ENCODE data around the gene COBL. TPM values are rescaled to one million over a fixed set of nuclear protein-coding genes. Genes with fewer than 3 reads are reported as not detected.

COBL gene
- total RNA-seq, 1 donor from 2014 or later: 1.2 TPM

DNA sequence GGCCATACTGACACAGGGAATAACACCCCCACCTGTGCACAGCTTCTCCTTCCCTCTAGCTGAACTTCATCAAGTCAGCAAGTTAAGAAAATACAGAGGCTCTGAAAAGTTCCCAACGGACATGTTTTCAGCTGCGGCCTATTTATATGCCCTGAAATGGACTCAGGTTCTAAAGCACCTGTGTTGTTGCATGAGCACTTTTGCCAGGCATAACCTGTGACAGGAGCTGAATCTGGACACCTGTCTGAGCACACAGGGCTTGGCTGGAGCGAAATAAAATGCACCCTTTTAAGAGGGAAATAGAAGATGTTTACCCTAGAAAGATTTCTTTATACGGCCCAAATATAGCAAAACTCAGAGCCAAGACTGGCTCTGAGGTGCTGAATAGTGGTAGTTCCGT, 46.7 kb downstream of the COBL start:
- Mint-ChIP-seq H3K36me3 (no peaks in the 10 kb centered on the region), H3K4me1 (peaks cover 4% of the 10 kb centered on the region), H3K27me3 (ENCODE audit: low read depth) (peaks cover 2% of the 10 kb centered on the region), H3K27ac (no peak overlapping the region), H3K9me3 (no peaks in the 10 kb centered on the region), H3K4me3 (no peak overlapping the region)
- no peak for TF ChIP-seq CTCF (IDR thresholded peaks at IDR 0.05; ENCODE audit: unreplicated experiment)
- DNase-seq (ENCODE audit: low spot score in 2 of 2, unreplicated experiment in 2 of 2): no peak

DNA sequence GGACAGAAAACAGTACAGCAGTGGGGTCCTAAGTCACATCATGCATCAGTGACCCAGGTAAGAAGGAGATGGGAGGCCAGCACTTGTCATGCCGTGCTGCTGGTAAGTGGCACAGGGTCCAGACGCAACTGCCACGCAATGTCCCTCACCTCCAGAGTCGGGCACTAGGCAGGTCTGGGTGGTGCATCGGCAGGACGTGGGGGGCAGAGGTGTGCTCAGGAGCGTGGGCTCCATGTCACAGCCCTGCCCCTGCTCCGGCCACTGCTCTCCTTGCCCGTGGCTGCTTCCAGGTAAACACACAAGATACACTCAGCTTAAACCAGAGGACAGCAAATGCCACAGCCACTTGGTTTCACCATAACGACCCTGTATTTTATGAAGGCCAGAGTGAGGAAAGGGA, 47.3 kb downstream of the COBL start:
- Mint-ChIP-seq H3K4me1 (peaks cover 4% of the 10 kb centered on the region), H3K9me3 (no peaks in the 10 kb centered on the region), H3K36me3 (no peaks in the 10 kb centered on the region), H3K4me3 (no peak overlapping the region), H3K27ac (no peak overlapping the region), H3K27me3 (ENCODE audit: low read depth) (peaks cover 2% of the 10 kb centered on the region)
- TF ChIP-seq CTCF (IDR thresholded peaks at IDR 0.05; ENCODE audit: unreplicated experiment): no peak
- DNase-seq (ENCODE audit: low spot score in 2 of 2, unreplicated experiment in 2 of 2): no peak

GRCh38 chr7:51268859-51269258, 47.8 kb downstream of the COBL start:
- no peaks in the 10 kb centered on the region for H3K9me3 Mint-ChIP-seq

GRCh38 chr7:51267169-51267568, 49.4 kb downstream of the COBL start:
- no peaks in the 10 kb centered on the region for H3K36me3 Mint-ChIP-seq
- no peak for TF ChIP-seq CTCF (IDR thresholded peaks at IDR 0.05; ENCODE audit: unreplicated experiment)
- peaks cover 12% of the 10 kb centered on the region for H3K4me1 Mint-ChIP-seq
- H3K27me3 Mint-ChIP-seq (ENCODE audit: low read depth): no peaks in the 10 kb centered on the region
- H3K27ac Mint-ChIP-seq: no peak overlapping the region
- no peaks in the 10 kb centered on the region for H3K9me3 Mint-ChIP-seq
- no peak for DNase-seq (ENCODE audit: low spot score in 2 of 2, unreplicated experiment in 2 of 2)
- H3K4me3 Mint-ChIP-seq: no peak overlapping the region

More at GRCh38 chr7:51268859-51269258, 47.8 kb downstream of the COBL start:
- Mint-ChIP-seq H3K36me3 (no peaks in the 10 kb centered on the region), H3K27me3 (ENCODE audit: low read depth) (no peaks in the 10 kb centered on the region), H3K4me1 (peaks cover 3% of the 10 kb centered on the region), H3K4me3 (no peak overlapping the region), H3K27ac (no peak overlapping the region)
- no peak for DNase-seq (ENCODE audit: low spot score in 2 of 2, unreplicated experiment in 2 of 2)
- TF ChIP-seq CTCF (IDR thresholded peaks at IDR 0.05; ENCODE audit: unreplicated experiment): no peak

DNA sequence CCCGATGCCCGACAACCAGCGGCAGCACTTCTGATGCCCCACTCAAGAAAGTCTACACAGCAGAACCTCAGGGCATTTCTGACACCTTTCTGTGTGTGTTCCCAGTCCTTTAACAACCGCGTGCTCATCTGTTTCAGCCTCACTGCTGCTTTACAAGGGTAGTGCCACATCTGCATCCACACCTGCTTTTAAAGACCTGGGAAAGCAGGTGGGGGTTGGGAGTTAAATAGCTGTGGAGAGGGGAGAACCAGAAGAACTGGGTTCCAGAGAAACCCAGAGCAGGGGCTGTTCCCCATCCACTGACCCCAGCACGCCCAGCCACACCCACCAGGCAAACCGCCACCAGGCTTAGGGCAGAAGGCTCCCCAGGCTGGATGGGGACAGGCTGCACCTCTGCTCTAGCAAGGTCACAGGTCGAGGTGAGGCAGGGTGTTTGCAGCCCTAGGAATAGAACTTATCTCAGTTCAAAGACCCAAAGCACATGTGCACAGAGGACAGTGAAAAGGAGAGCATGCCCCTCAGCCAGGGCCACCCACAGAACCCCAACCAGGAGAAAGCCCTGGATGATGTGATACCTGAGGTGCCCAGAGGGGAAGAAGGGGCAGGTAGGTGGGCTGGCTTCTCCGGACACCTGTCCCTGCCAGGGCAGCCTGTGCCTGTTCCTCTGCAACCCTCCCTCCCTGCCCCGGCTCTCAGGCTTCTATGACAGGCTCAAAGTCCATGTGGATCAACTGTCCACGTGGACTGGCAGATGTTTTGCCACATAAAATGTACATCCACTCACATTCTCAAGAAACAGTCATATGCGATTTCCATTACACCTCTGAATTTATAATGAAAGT, 51.3 kb downstream of the COBL start:
- Mint-ChIP-seq H3K36me3 (no peaks in the 10 kb centered on the region), H3K9me3 (no peaks in the 10 kb centered on the region), H3K27me3 (ENCODE audit: low read depth) (no peaks in the 10 kb centered on the region), H3K27ac (no peak overlapping the region), H3K4me1 (peaks cover 15% of the 10 kb centered on the region), H3K4me3 (no peak overlapping the region)
- DNase-seq (ENCODE audit: low spot score in 2 of 2, unreplicated experiment in 2 of 2): no peak
- no peak for TF ChIP-seq CTCF (IDR thresholded peaks at IDR 0.05; ENCODE audit: unreplicated experiment)

All from mesothelial cell of epicardium (in vitro differentiated cells).